ENCODE results near the gene PSG7. TPM values are rescaled to one million over a fixed set of nuclear protein-coding genes. Genes with fewer than 3 reads are reported as not detected.
"Not testable (repeated sequence)": the region's sequence is repeated elsewhere in the genome, so short reads cannot be mapped to it uniquely, and the experiment has no call there.

Gene PSG7
- total RNA-seq (2014; rRNA removed; shearing (Covaris generic)): not detected in 2 replicates
- not detected in 2 replicates for total RNA-seq (2022)
- not detected for Bru-seq, nascent RNA
- BruChase-seq, experiment 1, labeled RNA remaining after a 6-hour chase: not detected
- BruChase-seq, experiment 2, labeled RNA remaining after a 2-hour chase: not detected
- long read RNA-seq: 0 reads

GRCh38 chr19:42937107-42937506 lies at the start of gene PSG7:
PSG7 (minus strand) TSS chr19:42937207; CDS start chr19:42937076, 131 bp downstream.
- BruUV-seq (replicated peaks); CTCF ChIA-PET (ENCODE audit: unreplicated experiment); POLR2A ChIA-PET: not testable (repeated sequence)

DNA sequence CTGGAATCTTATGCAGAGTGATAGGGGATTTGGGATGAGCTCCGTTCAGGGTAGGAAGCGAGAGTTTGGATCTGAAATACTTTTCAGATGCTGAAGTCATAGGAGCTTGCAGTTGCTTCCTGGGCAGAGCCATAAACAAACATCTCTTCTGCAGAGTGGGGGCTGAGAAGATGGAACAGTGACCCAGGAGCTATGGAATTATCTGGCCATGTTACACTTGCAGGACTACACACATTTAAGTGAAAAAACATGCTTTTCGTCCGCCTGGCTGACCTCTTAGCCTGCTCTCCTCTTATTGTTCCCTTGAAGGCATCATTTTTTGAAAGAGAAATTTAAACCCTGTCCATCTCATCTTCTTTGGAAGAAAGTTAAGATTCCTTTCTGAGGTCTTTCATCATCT lies 48.6 kb upstream of the PSG7 start:
- TF ChIP-seq CTCF (conservative IDR thresholded peaks at IDR 0.05; ENCODE audit: low read length) (no peak), EZH2phosphoT487 (IDR thresholded peaks at IDR 0.05; ENCODE audit: borderline replicate concordance, low read depth, low read length) (no peak)
- ChIA-PET CTCF (ENCODE audit: unreplicated experiment) (interaction anchor here (0.6 kb wide), 1 partner anchor 42 kb away, joined by 4 read pairs; no protein-coding TSS in a partner anchor), POLR2A (no interaction called here)

More at GRCh38 chr19:42937107-42937506, at the start of gene PSG7:
- H3K36me3 ChIP-seq (ENCODE audit: insufficient read depth, low read length); H3K4me3 ChIP-seq (ENCODE audit: low read depth, low read length, poor library complexity, severe bottlenecking); H2AFZ ChIP-seq (ENCODE audit: low read length); H3K27ac ChIP-seq (ENCODE audit: low read depth, low read length, poor library complexity, severe bottlenecking); DNase-seq (ENCODE audit: low spot score); H3K9me2 ChIP-seq (ENCODE audit: insufficient read depth, low read length); H3K4me2 ChIP-seq (ENCODE audit: low read length); intact Hi-C loops (cut with micrococcal nuclease; ENCODE audit: unreplicated experiment); H3K79me2 ChIP-seq (ENCODE audit: insufficient read depth, low read depth, low read length); H3K9me3 ChIP-seq (ENCODE audit: low read length); H3K4me1 ChIP-seq (ENCODE audit: insufficient read depth, low read length, poor library complexity, severe bottlenecking); H4K20me1 ChIP-seq (ENCODE audit: insufficient read depth, low read length): not testable (repeated sequence)

GRCh38 chr19:42982111-42982510 lies 45.1 kb upstream of the PSG7 start:
- H3K27ac ChIP-seq (ENCODE audit: low read depth, low read length, poor library complexity, severe bottlenecking); H2AFZ ChIP-seq (ENCODE audit: low read length); CTCF ChIA-PET (ENCODE audit: unreplicated experiment); DNase-seq (ENCODE audit: low spot score); POLR2A ChIA-PET; H4K20me1 ChIP-seq (ENCODE audit: insufficient read depth, low read length); H3K9me3 ChIP-seq (ENCODE audit: low read length); BruUV-seq (replicated peaks); H3K4me2 ChIP-seq (ENCODE audit: low read length); H3K9me2 ChIP-seq (ENCODE audit: insufficient read depth, low read length); H3K4me3 ChIP-seq (ENCODE audit: low read depth, low read length, poor library complexity, severe bottlenecking); H3K4me1 ChIP-seq (ENCODE audit: insufficient read depth, low read length, poor library complexity, severe bottlenecking); intact Hi-C loops (cut with micrococcal nuclease; ENCODE audit: unreplicated experiment); H3K79me2 ChIP-seq (ENCODE audit: insufficient read depth, low read depth, low read length); H3K36me3 ChIP-seq (ENCODE audit: insufficient read depth, low read length): not testable (repeated sequence)

More for the DNA sequence above, 48.6 kb upstream of the PSG7 start:
- H3K27ac ChIP-seq (ENCODE audit: low read depth, low read length, poor library complexity, severe bottlenecking): no peak overlapping the region
- H3K4me2 ChIP-seq (ENCODE audit: low read length): no peak overlapping the region
- no peaks in the 10 kb centered on the region for H3K9me3 ChIP-seq (ENCODE audit: low read length)
- no TSS peak for BruUV-seq (replicated peaks)
- H4K20me1 ChIP-seq (ENCODE audit: insufficient read depth, low read length): no peaks in the 10 kb centered on the region
- no peaks in the 10 kb centered on the region for H3K36me3 ChIP-seq (ENCODE audit: insufficient read depth, low read length)
- H2AFZ ChIP-seq (ENCODE audit: low read length): no peak overlapping the region
- DNase-seq (ENCODE audit: low spot score): no peak
- H3K79me2 ChIP-seq (ENCODE audit: insufficient read depth, low read depth, low read length): no peaks in the 10 kb centered on the region
- intact Hi-C loops (cut with micrococcal nuclease; ENCODE audit: unreplicated experiment): no loop called here
- H3K9me2 ChIP-seq (ENCODE audit: insufficient read depth, low read length): no peaks in the 10 kb centered on the region
- H3K4me1 ChIP-seq (ENCODE audit: insufficient read depth, low read length, poor library complexity, severe bottlenecking): no peaks in the 10 kb centered on the region
- H3K4me3 ChIP-seq (ENCODE audit: low read depth, low read length, poor library complexity, severe bottlenecking): no peak overlapping the region

GRCh38 chr19:42971451-42971850 lies 34.4 kb upstream of the PSG7 start:
- H3K4me3 ChIP-seq (ENCODE audit: low read depth, low read length, poor library complexity, severe bottlenecking); BruUV-seq (replicated peaks); DNase-seq (ENCODE audit: low spot score); H3K27ac ChIP-seq (ENCODE audit: low read depth, low read length, poor library complexity, severe bottlenecking); H2AFZ ChIP-seq (ENCODE audit: low read length); CTCF ChIA-PET (ENCODE audit: unreplicated experiment); intact Hi-C loops (cut with micrococcal nuclease; ENCODE audit: unreplicated experiment); H4K20me1 ChIP-seq (ENCODE audit: insufficient read depth, low read length); H3K79me2 ChIP-seq (ENCODE audit: insufficient read depth, low read depth, low read length); POLR2A ChIA-PET; H3K4me1 ChIP-seq (ENCODE audit: insufficient read depth, low read length, poor library complexity, severe bottlenecking); H3K9me2 ChIP-seq (ENCODE audit: insufficient read depth, low read length); H3K36me3 ChIP-seq (ENCODE audit: insufficient read depth, low read length); H3K4me2 ChIP-seq (ENCODE audit: low read length); H3K9me3 ChIP-seq (ENCODE audit: low read length): not testable (repeated sequence)
